ENCODE measurements around the gene NSUN2.

The NSUN2 gene

GRCh38 chr5:6656680-6657079 is 23.8 kb upstream of the NSUN2 start:
- Histone ChIP-seq H3K79me2 (ENCODE audit: control insufficient read depth, insufficient read depth, low read length, poor library complexity) (no peaks in the 10 kb centered on the region), H3K4ac (ENCODE audit: low read depth, low read length) (no peak overlapping the region), H4K91ac (ENCODE audit: low read depth, low read length) (no peak overlapping the region), H3K27ac (ENCODE audit: low read depth, low read length) (no peak overlapping the region), H4K12ac (ENCODE audit: low read depth, low read length) (no peak overlapping the region), H2AK5ac (ENCODE audit: low read length) (no peak overlapping the region), H4K8ac (ENCODE audit: low read depth, low read length) (no peak overlapping the region), H3K79me1 (ENCODE audit: low read length) (no peaks in the 10 kb centered on the region), H3K14ac (ENCODE audit: low read length) (no peak overlapping the region), H3K9me3 (ENCODE audit: insufficient read depth, low read depth, low read length) (peaks cover 2% of the 10 kb centered on the region), H3K4me1 (ENCODE audit: control insufficient read depth in 1 of 2, insufficient read depth in 2 of 2, low read length in 2 of 2) (no peaks in the 10 kb centered on the region), H3K9ac (ENCODE audit: low read length) (no peak overlapping the region), H3K18ac (ENCODE audit: low read length) (no peak overlapping the region), H3K23ac (ENCODE audit: low read length) (no peak overlapping the region), H3K27me3 (ENCODE audit: insufficient read depth, low read length) (no peaks in the 10 kb centered on the region), H2AFZ (ENCODE audit: insufficient read depth, low read length, poor library complexity) (no peak overlapping the region), H2BK12ac (ENCODE audit: low read length) (no peak overlapping the region), H3K4me2 (ENCODE audit: low read length) (no peak overlapping the region), H3K4me3 (ENCODE audit: low read depth, low read length) (no peak overlapping the region), H2BK5ac (ENCODE audit: low read depth, low read length, poor library complexity) (no peak overlapping the region), H3K36me3 (ENCODE audit: control insufficient read depth in 1 of 2, insufficient read depth in 2 of 2, low read length in 2 of 2) (peaks cover 22 to 30% of the 10 kb centered on the region in 2 experiments), H2BK120ac (ENCODE audit: insufficient read depth, low read length, poor library complexity) (no peak overlapping the region)
- WGBS (ENCODE audit: extremely low coverage, insufficient coverage, insufficient read length) = no CpG with 5 or more reads among the region's 5 CpGs
- DNase-seq = no peak

- Histone ChIP-seq H3K4me1 (ENCODE audit: control insufficient read depth in 1 of 2, insufficient read depth in 2 of 2, low read length in 2 of 2) (no peaks in the 10 kb centered on the region), H3K4ac (ENCODE audit: low read depth, low read length) (no peak overlapping the region), H4K12ac (ENCODE audit: low read depth, low read length) (no peak overlapping the region), H2BK120ac (ENCODE audit: insufficient read depth, low read length, poor library complexity) (no peak overlapping the region), H2BK12ac (ENCODE audit: low read length) (no peak overlapping the region), H2AK5ac (ENCODE audit: low read length) (no peak overlapping the region), H3K4me3 (ENCODE audit: low read depth, low read length) (no peak overlapping the region), H2AFZ (ENCODE audit: insufficient read depth, low read length, poor library complexity) (no peak overlapping the region), H2BK5ac (ENCODE audit: low read depth, low read length, poor library complexity) (no peak overlapping the region), H3K9me3 (ENCODE audit: insufficient read depth, low read depth, low read length) (peaks cover 2% of the 10 kb centered on the region), H3K23ac (ENCODE audit: low read length) (no peak overlapping the region), H4K8ac (ENCODE audit: low read depth, low read length) (no peak overlapping the region), H3K18ac (ENCODE audit: low read length) (no peak overlapping the region), H4K91ac (ENCODE audit: low read depth, low read length) (no peak overlapping the region), H3K36me3 (ENCODE audit: control insufficient read depth in 1 of 2, insufficient read depth in 2 of 2, low read length in 2 of 2) (peaks cover 22 to 30% of the 10 kb centered on the region in 2 experiments), H3K14ac (ENCODE audit: low read length) (no peak overlapping the region), H3K79me2 (ENCODE audit: control insufficient read depth, insufficient read depth, low read length, poor library complexity) (no peaks in the 10 kb centered on the region), H3K27ac (ENCODE audit: low read depth, low read length) (no peak overlapping the region), H3K27me3 (ENCODE audit: insufficient read depth, low read length) (no peaks in the 10 kb centered on the region), H3K79me1 (ENCODE audit: low read length) (no peaks in the 10 kb centered on the region), H3K9ac (ENCODE audit: low read length) (no peak overlapping the region), H3K4me2 (ENCODE audit: low read length) (no peak overlapping the region)
- no peak for DNase-seq
- no CpG with 5 or more reads among the region's 8 CpGs for WGBS (ENCODE audit: extremely low coverage, insufficient coverage, insufficient read length)
Observed at GRCh38 chr5:6655432-6655831, 22.6 kb upstream of the NSUN2 start.

GRCh38 chr5:6652025-6652424 is 19.2 kb upstream of the NSUN2 start:
- H3K23ac ChIP-seq (ENCODE audit: low read length) = no peak overlapping the region

GRCh38 chr5:6649681-6650080 is 16.8 kb upstream of the NSUN2 start:
- no peak overlapping the region for H4K8ac ChIP-seq (ENCODE audit: low read depth, low read length)
- H3K4ac ChIP-seq (ENCODE audit: low read depth, low read length) = no peak overlapping the region
- no peak overlapping the region for H3K4me3 ChIP-seq (ENCODE audit: low read depth, low read length)
- H2AFZ ChIP-seq (ENCODE audit: insufficient read depth, low read length, poor library complexity) = no peak overlapping the region
- no peak overlapping the region for H3K9ac ChIP-seq (ENCODE audit: low read length)
- no peak overlapping the region for H3K14ac ChIP-seq (ENCODE audit: low read length)
- peaks cover 3 to 4% of the 10 kb centered on the region in 2 experiments for H3K36me3 ChIP-seq (ENCODE audit: control insufficient read depth in 1 of 2, insufficient read depth in 2 of 2, low read length in 2 of 2)
- no peak overlapping the region for H3K18ac ChIP-seq (ENCODE audit: low read length)
- no peak overlapping the region for H2BK12ac ChIP-seq (ENCODE audit: low read length)
- H4K91ac ChIP-seq (ENCODE audit: low read depth, low read length) = no peak overlapping the region
- H3K27me3 ChIP-seq (ENCODE audit: insufficient read depth, low read length) = no peaks in the 10 kb centered on the region
- no peak overlapping the region for H2BK5ac ChIP-seq (ENCODE audit: low read depth, low read length, poor library complexity)
- no peaks in the 10 kb centered on the region for H3K4me1 ChIP-seq (ENCODE audit: control insufficient read depth in 1 of 2, insufficient read depth in 2 of 2, low read length in 2 of 2)
- no CpG with 5 or more reads among the region's 9 CpGs for WGBS (ENCODE audit: extremely low coverage, insufficient coverage, insufficient read length)
- H2AK5ac ChIP-seq (ENCODE audit: low read length) = no peak overlapping the region
- no peak for DNase-seq
- no peak overlapping the region for H4K12ac ChIP-seq (ENCODE audit: low read depth, low read length)
- no peak overlapping the region for H3K27ac ChIP-seq (ENCODE audit: low read depth, low read length)
- no peaks in the 10 kb centered on the region for H3K9me3 ChIP-seq (ENCODE audit: insufficient read depth, low read depth, low read length)
- no peak overlapping the region for H3K23ac ChIP-seq (ENCODE audit: low read length)
- H3K4me2 ChIP-seq (ENCODE audit: low read length) = no peak overlapping the region
- H2BK120ac ChIP-seq (ENCODE audit: insufficient read depth, low read length, poor library complexity) = no peak overlapping the region
- H3K79me2 ChIP-seq (ENCODE audit: control insufficient read depth, insufficient read depth, low read length, poor library complexity) = no peaks in the 10 kb centered on the region
- no peaks in the 10 kb centered on the region for H3K79me1 ChIP-seq (ENCODE audit: low read length)

More at GRCh38 chr5:6652025-6652424, 19.2 kb upstream of the NSUN2 start:
- Histone ChIP-seq H2AK5ac (ENCODE audit: low read length) (no peak overlapping the region), H3K79me1 (ENCODE audit: low read length) (no peaks in the 10 kb centered on the region), H2AFZ (ENCODE audit: insufficient read depth, low read length, poor library complexity) (no peak overlapping the region), H3K4ac (ENCODE audit: low read depth, low read length) (no peak overlapping the region), H3K27ac (ENCODE audit: low read depth, low read length) (no peak overlapping the region), H2BK12ac (ENCODE audit: low read length) (no peak overlapping the region), H3K79me2 (ENCODE audit: control insufficient read depth, insufficient read depth, low read length, poor library complexity) (no peaks in the 10 kb centered on the region), H3K4me1 (ENCODE audit: control insufficient read depth in 1 of 2, insufficient read depth in 2 of 2, low read length in 2 of 2) (no peaks in the 10 kb centered on the region), H3K4me2 (ENCODE audit: low read length) (no peak overlapping the region), H4K12ac (ENCODE audit: low read depth, low read length) (no peak overlapping the region), H3K9me3 (ENCODE audit: insufficient read depth, low read depth, low read length) (peaks cover 2% of the 10 kb centered on the region), H2BK5ac (ENCODE audit: low read depth, low read length, poor library complexity) (no peak overlapping the region), H3K27me3 (ENCODE audit: insufficient read depth, low read length) (no peaks in the 10 kb centered on the region), H3K14ac (ENCODE audit: low read length) (no peak overlapping the region), H4K91ac (ENCODE audit: low read depth, low read length) (no peak overlapping the region), H3K4me3 (ENCODE audit: low read depth, low read length) (no peak overlapping the region), H3K18ac (ENCODE audit: low read length) (no peak overlapping the region), H2BK120ac (ENCODE audit: insufficient read depth, low read length, poor library complexity) (no peak overlapping the region), H3K36me3 (ENCODE audit: control insufficient read depth in 1 of 2, insufficient read depth in 2 of 2, low read length in 2 of 2) (peaks cover 9 to 10% of the 10 kb centered on the region in 2 experiments), H3K9ac (ENCODE audit: low read length) (peak overlapping the region; percentile 0), H4K8ac (ENCODE audit: low read depth, low read length) (no peak overlapping the region)
- no CpG with 5 or more reads among the region's 6 CpGs for WGBS (ENCODE audit: extremely low coverage, insufficient coverage, insufficient read length)
- no peak for DNase-seq

All from trophoblast cell (in vitro differentiated cells and primary cell).